Activated CD8-positive, alpha-beta memory T cell treated with anti-CD3 and anti-CD28 coated beads for 24 hours (primary cell): ENCODE data around the gene P2RX3.
"Not testable (repeated sequence)": the region's sequence is repeated elsewhere in the genome, so short reads cannot be mapped to it uniquely, and the experiment has no call there.

Experiments
- DNase-seq: peaks from one replicate; pipeline ENCODE4 v3.0.0-alpha.2; 2020

P2RX3 gene

GRCh38 chr11:57353852-57354251, 15.7 kb downstream of the P2RX3 start:
- no peak for DNase-seq

- DNase-seq: no peak
Observed at GRCh38 chr11:57354699-57355098, 16.5 kb downstream of the P2RX3 start.

DNA sequence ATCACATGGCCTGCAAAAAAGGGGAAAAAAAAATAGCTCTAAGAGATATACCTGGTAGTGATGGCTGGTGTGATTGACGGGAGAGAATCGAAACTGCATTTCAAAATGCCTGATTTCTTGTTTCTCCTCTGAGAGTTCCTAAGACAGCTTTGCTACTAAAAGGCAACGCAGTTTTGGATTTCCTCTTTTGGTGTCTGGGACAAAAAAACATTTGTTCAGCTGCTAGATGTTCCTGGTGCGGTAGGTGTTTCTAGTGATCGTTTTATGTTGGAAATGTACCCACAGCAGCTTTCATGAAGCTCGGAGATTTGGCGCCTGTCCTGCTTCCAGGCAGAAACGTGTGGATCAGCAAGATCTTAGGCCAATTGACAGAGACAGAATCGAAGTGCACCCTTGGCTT, 18.1 kb downstream of the P2RX3 start:
- no peak for DNase-seq

DNA sequence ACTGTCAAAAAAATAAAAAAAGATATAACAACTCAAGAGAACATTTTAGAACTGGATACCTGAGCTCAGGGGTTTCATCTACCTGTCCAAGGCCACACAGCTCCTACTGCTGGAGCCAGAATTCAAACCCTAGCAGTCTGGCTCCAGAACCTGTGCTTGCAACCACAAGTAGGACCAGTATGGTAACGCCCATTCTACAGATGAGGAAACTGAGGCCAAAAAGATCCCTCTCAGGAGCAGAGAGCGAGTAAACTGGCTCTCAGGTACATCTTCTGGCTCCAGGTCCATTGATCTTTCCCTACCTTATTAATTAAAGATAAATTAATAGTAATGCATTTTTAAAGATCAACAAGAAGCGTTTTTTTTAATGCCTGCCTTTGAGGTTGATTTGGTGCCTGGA, 19.2 kb downstream of the P2RX3 start:
- DNase-seq: no peak

DNA sequence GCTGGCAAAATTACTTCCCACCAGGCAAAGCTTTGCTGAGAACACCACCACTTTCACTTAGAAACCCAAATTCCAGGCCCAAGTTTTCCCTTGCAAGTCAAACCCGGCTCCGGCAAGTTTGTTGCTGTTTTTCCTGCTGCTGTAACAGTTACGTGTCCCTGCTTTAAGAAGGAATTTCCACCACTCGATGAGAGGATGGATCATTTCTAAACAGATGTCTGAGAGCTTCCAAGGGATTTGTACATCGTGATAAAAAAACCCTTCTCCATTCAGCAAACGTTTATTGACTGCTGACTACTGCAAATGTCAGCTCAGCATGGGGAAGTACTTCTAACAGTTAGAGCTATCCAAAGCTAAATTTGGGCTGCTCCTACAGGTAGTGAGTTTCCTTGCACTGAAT, 19.7 kb downstream of the P2RX3 start:
- DNase-seq: no peak

GRCh38 chr11:57358543-57358961, 20.4 kb downstream of the P2RX3 start:
- DNase-seq: no peak

- DNase-seq: no peak
Observed at GRCh38 chr11:57358991-57359390, 20.8 kb downstream of the P2RX3 start.

- no peak for DNase-seq
Observed at GRCh38 chr11:57359396-57359795, 21.2 kb downstream of the P2RX3 start.

GRCh38 chr11:57359896-57360690, 21.9 kb downstream of the P2RX3 start:
- DNase-seq: no peak

GRCh38 chr11:57360991-57361390, 22.8 kb downstream of the P2RX3 start:
- no peak for DNase-seq

DNA sequence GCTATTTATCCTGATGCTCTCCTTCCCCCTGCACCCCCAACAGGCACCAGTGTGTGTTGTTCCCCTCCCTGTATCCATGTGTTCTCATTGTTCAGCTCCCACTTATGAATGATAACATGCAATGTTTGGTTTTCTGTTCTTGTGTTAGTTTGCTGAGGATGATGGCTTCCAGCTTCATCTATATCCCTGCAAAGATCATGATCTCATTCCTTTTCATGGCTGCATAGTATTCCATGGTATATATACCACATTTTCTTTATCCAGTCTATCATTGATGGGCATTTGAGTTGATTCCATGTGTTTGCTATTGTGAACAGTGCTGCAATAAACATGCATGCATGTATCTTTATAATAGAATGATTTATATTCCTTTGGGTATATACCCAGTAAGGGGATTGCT, 23.3 kb downstream of the P2RX3 start:
- not testable (repeated sequence) for DNase-seq

DNA sequence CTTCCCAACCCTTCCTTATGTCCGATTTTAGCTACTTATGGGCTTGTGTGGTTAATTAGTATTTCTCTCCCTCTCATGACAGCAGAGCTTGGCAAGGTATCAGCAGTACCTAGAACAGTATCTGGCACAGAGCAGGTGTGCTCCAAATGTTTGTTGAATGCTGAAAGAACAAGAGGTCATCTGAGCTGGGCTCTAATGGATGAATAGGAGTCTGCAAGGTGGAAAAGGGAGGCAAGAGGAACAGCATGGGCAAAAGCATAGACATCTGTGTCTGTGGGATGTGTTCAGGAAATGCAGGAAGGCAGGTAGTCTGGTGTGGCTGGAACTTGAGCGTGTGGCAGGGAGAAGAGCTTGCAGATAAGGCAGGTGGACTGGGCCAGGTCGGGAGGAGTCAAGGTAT, 23.8 kb downstream of the P2RX3 start:
- no peak for DNase-seq

GRCh38 chr11:57363131-57364080, 25.3 kb downstream of the P2RX3 start:
- no peak for DNase-seq

GRCh38 chr11:57364851-57365660, 26.9 kb downstream of the P2RX3 start:
- no peak for DNase-seq

- no peak for DNase-seq
Observed at GRCh38 chr11:57368106-57368844, 30.1 kb downstream of the P2RX3 start.

DNA sequence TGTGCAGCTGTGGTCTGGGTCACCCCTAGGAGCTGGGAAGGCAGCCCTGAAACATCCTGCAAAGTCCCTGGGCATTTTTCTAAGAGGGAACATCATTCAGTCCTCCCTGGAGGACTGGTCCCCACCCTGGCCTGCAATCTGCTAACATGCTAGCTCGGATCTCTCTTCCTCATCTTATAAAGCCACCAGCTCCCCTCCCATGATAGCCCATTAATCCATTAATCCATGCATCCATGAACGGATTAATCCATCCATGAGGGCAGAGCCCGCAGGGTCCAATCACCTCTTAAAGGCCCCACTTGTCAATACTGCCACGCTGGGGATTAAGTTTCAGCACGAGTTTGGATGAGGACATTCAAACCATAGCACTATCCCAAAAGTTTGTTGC, 30.7 kb downstream of the P2RX3 start:
- no peak for DNase-seq

DNA sequence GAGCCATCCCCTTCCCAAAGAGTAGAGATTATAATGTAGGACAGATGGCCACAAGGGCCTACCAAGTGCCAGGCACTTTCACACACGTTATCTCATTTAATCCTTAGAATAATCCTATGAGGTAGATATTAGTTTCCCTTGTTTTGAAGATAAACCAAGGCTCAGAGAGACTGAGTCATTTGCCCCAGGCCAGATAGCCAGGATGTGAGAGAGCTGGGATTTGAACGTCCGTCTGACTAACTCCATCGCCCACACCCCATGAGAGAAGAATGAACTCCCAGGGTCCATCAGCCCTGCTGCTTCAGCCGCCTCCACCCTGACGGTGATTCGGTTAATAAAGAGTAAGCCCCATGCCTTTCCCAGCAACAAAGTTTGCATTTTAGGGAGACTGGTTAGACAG, 32.1 kb downstream of the P2RX3 start:
- DNase-seq: no peak

DNA sequence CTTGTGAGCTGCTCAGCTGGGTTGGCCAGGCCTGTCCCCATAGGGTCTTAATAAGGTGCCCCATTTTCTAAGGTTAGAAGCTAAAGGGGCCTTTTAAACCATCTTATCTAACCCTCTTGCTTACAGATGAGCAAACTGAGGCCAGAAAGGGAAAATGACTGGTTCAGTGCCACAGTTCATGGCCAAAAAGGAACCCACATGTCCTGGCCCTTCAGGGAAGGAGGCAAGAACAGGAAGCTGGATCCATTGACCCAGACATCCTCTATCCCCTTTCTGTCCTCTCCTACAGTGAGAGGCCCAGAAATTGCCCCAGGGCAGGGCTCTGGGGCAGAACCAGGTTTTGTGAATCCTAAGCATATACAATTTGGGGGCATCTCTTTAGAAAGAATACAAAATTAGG, 32.8 kb downstream of the P2RX3 start:
- DNase-seq: no peak

DNA sequence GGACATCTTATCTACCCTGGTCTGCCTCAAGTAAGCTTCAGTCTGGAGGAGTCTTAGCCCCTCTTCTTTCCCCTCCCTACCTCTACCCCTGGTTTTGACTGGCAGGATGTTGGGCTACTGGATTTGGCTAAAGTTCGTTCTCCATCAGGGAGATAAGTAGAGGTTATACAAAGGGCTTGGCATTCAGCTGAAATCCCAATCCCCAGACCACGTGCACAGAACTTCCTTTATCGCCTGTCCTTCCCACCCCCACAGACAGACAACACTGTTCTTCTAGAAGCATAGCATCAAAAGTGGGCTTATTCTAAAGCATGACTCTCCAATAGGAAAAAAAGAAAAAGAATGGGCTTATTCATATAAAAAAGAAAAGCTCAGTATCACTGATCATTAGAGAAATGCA, 35.0 kb downstream of the P2RX3 start:
- no peak for DNase-seq

DNA sequence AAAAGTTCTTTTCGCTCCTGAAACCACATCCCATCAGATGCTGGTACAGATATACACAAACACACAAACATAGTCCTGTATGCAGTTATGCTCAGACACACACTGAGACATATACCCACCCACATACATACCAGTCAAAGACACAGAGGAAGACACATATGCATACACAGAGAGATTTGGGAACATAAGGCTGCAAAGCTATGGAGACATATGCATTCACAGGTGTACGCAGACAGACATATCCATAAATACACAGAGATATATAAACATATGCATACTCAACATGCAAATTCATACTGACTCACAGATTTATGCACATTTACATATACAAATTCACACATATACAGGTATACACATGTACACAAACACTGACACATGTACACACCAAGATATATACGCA, 36.8 kb downstream of the P2RX3 start:
- no peak for DNase-seq

GRCh38 chr11:57375490-57375889, 37.3 kb downstream of the P2RX3 start:
- DNase-seq: no peak
